Testis (tissue), 3 donors: ENCODE data around the gene SARDH. TPM values are rescaled to one million over a fixed set of nuclear protein-coding genes. Genes with fewer than 3 reads are reported as not detected.

Experiments used
- DNase-seq: peaks from one replicate; pipeline ENCODE4 v3.0.0-alpha.2; 2019
- H3K27ac ChIP-seq, 2 donors: fragments of 200-600 bp; sonication (generic); one replicate each; pipeline ENCODE4 v1.5.1; 2019
- H3K27me3 ChIP-seq: fragments of 200-600 bp; sonication (generic); one replicate; pipeline ENCODE4 v1.5.1; 2019
- H3K36me3 ChIP-seq: fragments of 200-600 bp; sonication (generic); one replicate; pipeline ENCODE4 v1.5.1; 2017; ENCODE audit warnings: low read depth; ENCODE audit errors: missing control alignments
- H3K4me1 ChIP-seq: fragments of 200-600 bp; sonication (generic); one replicate; pipeline ENCODE4 v1.5.1; 2019
- H3K4me3 ChIP-seq, 2 donors: fragments of 200-600 bp; sonication (generic); one replicate each; pipeline ENCODE4 v1.5.1; 2017 to 2019
- H3K9me3 ChIP-seq: fragments of 200-600 bp; sonication (generic); one replicate; pipeline ENCODE4 v1.5.1; 2017
- POLR2A ChIP-seq: fragments of 450-650 bp; IDR thresholded peaks from one replicate; pipeline ENCODE4 v1.6.1; 2017; ENCODE audit warnings: antibody characterized with exemption, mild to moderate bottlenecking, moderate library complexity
- WGBS, 2 donors: methylation state at CpG; one replicate each; pipeline ENCODE4 v1.1.5; 2018; 5-methylcytosine and 5-hydroxymethylcytosine counted together
- intact Hi-C: fragments of 100-400 bp; cut with DNase I; formaldehyde crosslinking; loops from one replicate; pipeline ENCODE4 v1.15.1; 2023; ENCODE audit warnings: low total_unique reads
- polyA plus RNA-seq: library from polyadenylated mRNA; stranded (reverse); fragments of 350-450 nt; fragmentation: Illumina TruSeq; extraction: RNeasy Lipid Tissue Mini Kit (QIAGEN cat#74804); gene quantifications from one replicate; pipeline ENCODE4 v1.2.3, GENCODE V29; 2014; ENCODE audit warnings: low read depth, low replicate concordance; ENCODE audit not compliant: insufficient read depth
- total RNA-seq, 2 donors: library from RNA; depleted of rRNA; stranded (reverse); fragments of >200 nt; gene quantifications; one replicate each; pipeline ENCODE4 v1.2.3, GENCODE V29; 2016
- TF ChIP-seq, protein P1 (sequence below), 3 experiments: fragments of 450-650 bp in 2 of 3; fragments of 200-600 bp in 1 of 3; sonication (generic) in 1 of 3; IDR thresholded peaks; one replicate each; pipeline ENCODE4 v1.5.1; 2016 to 2019; ENCODE audit warnings: antibody characterized with exemption in 3 of 3, mild to moderate bottlenecking in 2 of 3, moderate library complexity in 1 of 3

SARDH gene
- total and polyA plus RNA-seq, 3 donors from 2014 or later = 2.6 to 7.2 (median 5.1) TPM

DNA sequence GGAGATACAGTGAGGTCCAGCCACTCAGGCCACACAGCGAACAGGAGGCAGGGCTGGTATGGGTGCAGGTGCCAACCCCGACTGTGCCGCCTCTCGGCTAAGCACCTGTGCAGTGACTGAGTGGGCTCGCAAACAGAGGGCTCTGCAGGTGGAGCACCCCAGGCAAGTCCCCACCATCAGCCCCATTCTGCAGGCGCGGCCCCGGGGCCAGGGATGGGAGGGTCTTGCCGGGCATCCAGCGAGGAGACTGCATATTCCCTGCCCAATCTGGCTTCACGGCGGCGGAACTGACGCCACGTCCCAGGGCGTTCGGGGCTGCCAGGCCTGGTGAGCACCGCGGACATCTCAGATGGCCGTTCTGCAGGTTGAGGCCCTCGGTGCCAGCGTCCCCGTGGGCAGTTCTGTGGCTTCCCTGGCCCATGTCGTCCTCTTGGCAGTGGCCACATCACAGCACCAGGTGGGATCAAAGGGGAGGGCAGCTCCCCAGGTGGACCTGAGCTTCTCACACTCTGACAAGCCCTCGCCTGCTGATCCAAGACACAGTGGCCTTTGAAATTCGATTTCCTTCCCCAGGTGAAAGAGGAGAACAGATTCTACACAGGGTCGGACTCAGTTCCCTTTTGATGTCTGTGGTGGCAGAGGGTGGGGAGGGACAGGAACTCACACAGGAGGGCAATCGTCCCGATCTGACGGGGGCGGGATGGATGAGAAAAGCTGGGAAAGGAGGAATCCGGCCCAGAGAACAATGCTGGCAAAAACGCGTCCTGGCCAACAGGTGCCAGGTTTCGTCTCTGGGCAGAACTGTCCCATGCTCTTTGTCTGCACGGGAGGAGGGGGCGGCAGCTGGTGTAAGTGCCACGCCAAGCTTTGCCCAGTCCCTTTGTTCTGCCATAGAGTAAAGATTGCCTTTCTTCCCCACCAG, 83.2 kb downstream of the SARDH start:
- WGBS, 2 donors = 79 to 81% methylated on average over 21 to 37 of the region's 38 CpGs
- DNase-seq = no peak
- H3K4me3 ChIP-seq = no peak overlapping the region
- H3K27ac ChIP-seq = no peak overlapping the region
- no peaks in the 10 kb centered on the region for H3K27me3 ChIP-seq
- H3K36me3 ChIP-seq = no peaks in the 10 kb centered on the region
- no peaks in the 10 kb centered on the region for H3K9me3 ChIP-seq
- intact Hi-C loops = no loop called here
- TF ChIP-seq, protein P1, sequence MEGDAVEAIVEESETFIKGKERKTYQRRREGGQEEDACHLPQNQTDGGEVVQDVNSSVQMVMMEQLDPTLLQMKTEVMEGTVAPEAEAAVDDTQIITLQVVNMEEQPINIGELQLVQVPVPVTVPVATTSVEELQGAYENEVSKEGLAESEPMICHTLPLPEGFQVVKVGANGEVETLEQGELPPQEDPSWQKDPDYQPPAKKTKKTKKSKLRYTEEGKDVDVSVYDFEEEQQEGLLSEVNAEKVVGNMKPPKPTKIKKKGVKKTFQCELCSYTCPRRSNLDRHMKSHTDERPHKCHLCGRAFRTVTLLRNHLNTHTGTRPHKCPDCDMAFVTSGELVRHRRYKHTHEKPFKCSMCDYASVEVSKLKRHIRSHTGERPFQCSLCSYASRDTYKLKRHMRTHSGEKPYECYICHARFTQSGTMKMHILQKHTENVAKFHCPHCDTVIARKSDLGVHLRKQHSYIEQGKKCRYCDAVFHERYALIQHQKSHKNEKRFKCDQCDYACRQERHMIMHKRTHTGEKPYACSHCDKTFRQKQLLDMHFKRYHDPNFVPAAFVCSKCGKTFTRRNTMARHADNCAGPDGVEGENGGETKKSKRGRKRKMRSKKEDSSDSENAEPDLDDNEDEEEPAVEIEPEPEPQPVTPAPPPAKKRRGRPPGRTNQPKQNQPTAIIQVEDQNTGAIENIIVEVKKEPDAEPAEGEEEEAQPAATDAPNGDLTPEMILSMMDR (IDR thresholded peaks at IDR 0.05) = no peak
- TF ChIP-seq POLR2A = no peak
- peaks cover 8% of the 10 kb centered on the region for H3K4me1 ChIP-seq

DNA sequence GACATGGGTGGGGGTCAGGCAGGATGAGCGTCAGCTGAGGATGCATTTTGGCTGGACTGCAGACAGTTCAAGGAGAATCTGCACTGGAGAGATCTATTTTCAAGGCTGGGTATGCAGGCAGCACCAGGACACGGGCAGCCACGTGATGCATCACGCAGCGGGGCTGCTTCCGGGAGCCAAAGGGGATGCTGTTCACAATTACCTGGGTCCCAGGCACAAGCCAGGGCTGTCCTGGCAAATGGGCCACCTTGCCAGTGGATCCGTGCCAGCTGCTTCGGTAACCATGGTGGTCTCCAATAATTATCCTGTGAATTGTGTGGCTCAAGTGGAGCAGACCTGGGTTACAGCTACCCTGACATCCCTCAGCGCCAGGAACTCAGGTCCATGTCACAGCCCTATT, 84.5 kb downstream of the SARDH start:
- no peaks in the 10 kb centered on the region for H3K36me3 ChIP-seq
- no peaks in the 10 kb centered on the region for H3K27me3 ChIP-seq
- H3K4me3 ChIP-seq = no peak overlapping the region
- peaks cover 3% of the 10 kb centered on the region for H3K4me1 ChIP-seq
- 60 to 70% methylated on average over 7 to 9 of the region's 9 CpGs for WGBS, 2 donors
- no peak overlapping the region for H3K27ac ChIP-seq
- intact Hi-C loops = no loop called here
- no peak for DNase-seq
- no peak for TF ChIP-seq POLR2A
- TF ChIP-seq, protein P1 (IDR thresholded peaks at IDR 0.05) = no peak
- no peaks in the 10 kb centered on the region for H3K9me3 ChIP-seq

DNA sequence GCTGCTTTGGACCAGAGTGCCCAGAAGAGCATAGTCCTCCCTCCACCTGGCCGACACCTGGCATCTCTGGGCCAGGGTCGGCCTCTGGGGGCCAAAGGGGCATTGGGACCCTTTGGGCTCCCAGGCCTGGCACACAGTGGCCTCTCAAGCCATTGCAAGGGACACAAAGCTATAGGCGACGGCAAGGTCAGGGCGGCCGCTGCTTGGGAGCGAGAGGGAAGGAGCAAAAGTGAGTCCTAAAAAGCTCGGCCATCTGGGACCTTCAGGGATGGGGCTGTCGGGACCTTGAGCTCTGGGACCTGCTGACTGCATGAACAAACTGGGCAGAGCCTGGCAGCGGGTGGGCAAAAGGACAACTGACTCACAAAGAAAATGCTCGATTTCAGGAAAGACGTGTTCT, 88.1 kb downstream of the SARDH start:
- Histone ChIP-seq H3K36me3 (no peaks in the 10 kb centered on the region), H3K4me3 (no peak overlapping the region), H3K27ac (no peak overlapping the region), H3K27me3 (no peaks in the 10 kb centered on the region), H3K4me1 (no peaks in the 10 kb centered on the region), H3K9me3 (no peaks in the 10 kb centered on the region)
- DNase-seq = no peak
- intact Hi-C loops = no loop called here
- no peak for TF ChIP-seq POLR2A
- TF ChIP-seq, protein P1 (IDR thresholded peaks at IDR 0.05) = no peak
- WGBS, 2 donors = 92 to 95% methylated on average over 12 of the region's 12 CpGs

DNA sequence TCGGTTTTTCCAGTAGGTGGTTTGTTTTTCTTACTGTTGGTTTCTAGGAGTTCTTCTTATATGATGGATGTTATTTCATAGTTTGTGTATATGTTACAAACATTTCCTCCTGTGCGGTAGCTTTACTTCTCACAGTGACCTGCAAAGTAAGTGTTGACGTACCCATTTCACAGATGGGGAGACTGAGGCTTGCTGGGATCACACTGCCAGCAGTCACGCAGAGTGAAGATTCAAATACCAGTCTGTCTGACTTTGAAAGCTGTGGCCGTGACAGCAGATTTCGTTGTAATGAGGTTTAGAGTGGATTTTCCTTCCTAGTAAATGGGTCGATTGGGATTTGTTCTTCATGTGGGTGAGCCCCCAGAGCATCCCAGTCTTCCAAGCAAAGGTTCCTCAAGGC, 89.0 kb downstream of the SARDH start:
- TF ChIP-seq, protein P1 (IDR thresholded peaks at IDR 0.05) = no peak
- TF ChIP-seq POLR2A = no peak
- Histone ChIP-seq H3K27ac (no peak overlapping the region), H3K4me3 (no peak overlapping the region), H3K4me1 (no peaks in the 10 kb centered on the region), H3K9me3 (no peaks in the 10 kb centered on the region), H3K27me3 (no peaks in the 10 kb centered on the region), H3K36me3 (no peaks in the 10 kb centered on the region)
- intact Hi-C loops = no loop called here
- DNase-seq = no peak
- 88 to 94% methylated on average over 7 of the region's 7 CpGs for WGBS, 2 donors
